Panc1 (cell line): ENCODE data around the gene GNAI1.

ENCODE experiments used
- POLR2AphosphoS5 ChIP-seq: IDR thresholded peaks from 2 replicates; pipeline ENCODE4 v1.6.1; 2012; ENCODE audit warnings: mild to moderate bottlenecking, low read depth, low read length, moderate library complexity
- TF ChIP-seq, protein P1 (sequence below): fragments of 450-650 bp; IDR thresholded peaks from 2 replicates; pipeline ENCODE4 v1.5.1; 2017; ENCODE audit warnings: mild to moderate bottlenecking
- TF ChIP-seq, protein P2 (sequence below), 2 experiments: IDR thresholded peaks; 2 replicates each; pipeline ENCODE4 v1.6.1; 2011 to 2012; ENCODE audit warnings: low read depth in 2 of 2, control low read depth in 1 of 2, low read length in 1 of 2, mild to moderate bottlenecking in 1 of 2, moderate library complexity in 1 of 2; ENCODE audit not compliant: insufficient read depth in 1 of 2

DNA sequence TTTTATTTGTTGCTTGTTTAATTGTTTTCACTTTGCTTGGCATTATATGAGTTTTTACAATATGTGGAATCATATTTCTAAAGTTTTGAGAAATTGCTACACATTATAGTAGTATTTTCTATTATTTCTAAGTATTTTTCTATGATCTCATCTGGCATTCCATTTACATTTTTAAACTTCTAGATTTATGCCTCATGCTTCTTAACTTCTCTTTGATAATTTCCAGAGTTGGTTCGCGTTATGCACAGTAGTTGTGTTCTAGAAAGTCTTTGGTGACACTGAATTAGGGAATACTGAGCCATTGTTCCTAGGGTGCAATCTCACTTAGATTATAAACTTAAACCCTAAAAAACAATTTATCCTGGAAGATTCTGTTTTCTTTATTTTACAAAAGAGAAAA, 129.2 kb downstream of the GNAI1 start:
- no peak for TF ChIP-seq POLR2AphosphoS5
- TF ChIP-seq, protein P1, sequence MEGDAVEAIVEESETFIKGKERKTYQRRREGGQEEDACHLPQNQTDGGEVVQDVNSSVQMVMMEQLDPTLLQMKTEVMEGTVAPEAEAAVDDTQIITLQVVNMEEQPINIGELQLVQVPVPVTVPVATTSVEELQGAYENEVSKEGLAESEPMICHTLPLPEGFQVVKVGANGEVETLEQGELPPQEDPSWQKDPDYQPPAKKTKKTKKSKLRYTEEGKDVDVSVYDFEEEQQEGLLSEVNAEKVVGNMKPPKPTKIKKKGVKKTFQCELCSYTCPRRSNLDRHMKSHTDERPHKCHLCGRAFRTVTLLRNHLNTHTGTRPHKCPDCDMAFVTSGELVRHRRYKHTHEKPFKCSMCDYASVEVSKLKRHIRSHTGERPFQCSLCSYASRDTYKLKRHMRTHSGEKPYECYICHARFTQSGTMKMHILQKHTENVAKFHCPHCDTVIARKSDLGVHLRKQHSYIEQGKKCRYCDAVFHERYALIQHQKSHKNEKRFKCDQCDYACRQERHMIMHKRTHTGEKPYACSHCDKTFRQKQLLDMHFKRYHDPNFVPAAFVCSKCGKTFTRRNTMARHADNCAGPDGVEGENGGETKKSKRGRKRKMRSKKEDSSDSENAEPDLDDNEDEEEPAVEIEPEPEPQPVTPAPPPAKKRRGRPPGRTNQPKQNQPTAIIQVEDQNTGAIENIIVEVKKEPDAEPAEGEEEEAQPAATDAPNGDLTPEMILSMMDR, result no peak
- TF ChIP-seq, protein P2, sequence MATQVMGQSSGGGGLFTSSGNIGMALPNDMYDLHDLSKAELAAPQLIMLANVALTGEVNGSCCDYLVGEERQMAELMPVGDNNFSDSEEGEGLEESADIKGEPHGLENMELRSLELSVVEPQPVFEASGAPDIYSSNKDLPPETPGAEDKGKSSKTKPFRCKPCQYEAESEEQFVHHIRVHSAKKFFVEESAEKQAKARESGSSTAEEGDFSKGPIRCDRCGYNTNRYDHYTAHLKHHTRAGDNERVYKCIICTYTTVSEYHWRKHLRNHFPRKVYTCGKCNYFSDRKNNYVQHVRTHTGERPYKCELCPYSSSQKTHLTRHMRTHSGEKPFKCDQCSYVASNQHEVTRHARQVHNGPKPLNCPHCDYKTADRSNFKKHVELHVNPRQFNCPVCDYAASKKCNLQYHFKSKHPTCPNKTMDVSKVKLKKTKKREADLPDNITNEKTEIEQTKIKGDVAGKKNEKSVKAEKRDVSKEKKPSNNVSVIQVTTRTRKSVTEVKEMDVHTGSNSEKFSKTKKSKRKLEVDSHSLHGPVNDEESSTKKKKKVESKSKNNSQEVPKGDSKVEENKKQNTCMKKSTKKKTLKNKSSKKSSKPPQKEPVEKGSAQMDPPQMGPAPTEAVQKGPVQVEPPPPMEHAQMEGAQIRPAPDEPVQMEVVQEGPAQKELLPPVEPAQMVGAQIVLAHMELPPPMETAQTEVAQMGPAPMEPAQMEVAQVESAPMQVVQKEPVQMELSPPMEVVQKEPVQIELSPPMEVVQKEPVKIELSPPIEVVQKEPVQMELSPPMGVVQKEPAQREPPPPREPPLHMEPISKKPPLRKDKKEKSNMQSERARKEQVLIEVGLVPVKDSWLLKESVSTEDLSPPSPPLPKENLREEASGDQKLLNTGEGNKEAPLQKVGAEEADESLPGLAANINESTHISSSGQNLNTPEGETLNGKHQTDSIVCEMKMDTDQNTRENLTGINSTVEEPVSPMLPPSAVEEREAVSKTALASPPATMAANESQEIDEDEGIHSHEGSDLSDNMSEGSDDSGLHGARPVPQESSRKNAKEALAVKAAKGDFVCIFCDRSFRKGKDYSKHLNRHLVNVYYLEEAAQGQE (IDR thresholded peaks at IDR 0.05; ENCODE audit: insufficient read depth in 1 of 2, low read depth in 2 of 2, low read length in 1 of 2), result no peak
